Stimulated activated CD8-positive, alpha-beta memory T cell treated with anti-CD3 and anti-CD28 coated beads, Interleukin-7, amount 100 ng/mL, for 24 hours (primary cell): ENCODE data around the gene CIAO2B.

ENCODE experiments used
- DNase-seq: peaks from one replicate; pipeline ENCODE4 v3.0.0-alpha.2; 2020; ENCODE audit warnings: low read depth

Gene CIAO2B

DNA sequence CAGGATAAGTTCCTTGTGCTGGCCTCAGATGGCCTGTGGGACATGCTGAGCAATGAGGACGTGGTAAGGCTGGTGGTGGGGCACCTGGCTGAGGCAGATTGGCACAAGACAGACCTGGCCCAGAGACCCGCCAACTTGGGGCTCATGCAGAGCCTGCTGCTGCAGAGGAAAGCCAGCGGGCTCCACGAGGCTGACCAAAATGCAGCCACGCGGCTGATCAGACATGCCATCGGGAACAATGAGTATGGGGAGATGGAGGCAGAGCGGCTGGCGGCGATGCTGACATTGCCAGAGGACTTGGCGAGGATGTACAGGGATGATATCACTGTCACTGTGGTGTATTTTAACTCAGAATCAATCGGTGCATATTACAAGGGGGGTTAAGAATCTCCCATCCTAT, 48.7 kb downstream of the CIAO2B start:
- DNase-seq = no peak

- no peak for DNase-seq
Measured at GRCh38 chr16:66882702-66883101, 51.5 kb downstream of the CIAO2B start.
